Esophagus squamous epithelium (tissue), 5 donors: ENCODE measurements around the gene APBA2. TPM values are rescaled to one million over a fixed set of nuclear protein-coding genes. Genes with fewer than 3 reads are reported as not detected.

Source experiments
- DNase-seq: peaks from one replicate; lab custom pipeline; 2025; lab: John Stamatoyannopoulos, UW
- H3K27ac ChIP-seq, 4 donors: fragments of 200-600 bp; sonication (generic); one replicate each; pipeline ENCODE4 v1.5.1; 2016 to 2019; ENCODE audit warnings: mild to moderate bottlenecking in 1 of 4
- H3K27me3 ChIP-seq, 4 donors: fragments of 200-600 bp; sonication (generic); 1 replicate in 3 of 4; 2 replicates in 1 of 4; pipeline versions ENCODE4 v1.5.1 to v1.6.0; 2017 to 2021; ENCODE audit warnings: antibody characterized with exemption in 1 of 4
- H3K36me3 ChIP-seq, 3 donors: fragments of 200-600 bp; sonication (generic); one replicate each; pipeline ENCODE4 v1.5.1; 2016 to 2019
- H3K4me1 ChIP-seq, 3 donors: fragments of 200-600 bp; sonication (generic); one replicate each; pipeline ENCODE4 v1.5.1; 2017 to 2019
- H3K4me3 ChIP-seq, 4 donors: fragments of 200-600 bp; sonication (generic); 1 replicate in 3 of 4; 2 replicates in 1 of 4; pipeline ENCODE4 v1.5.1; 2016 to 2019; ENCODE audit warnings: mild to moderate bottlenecking in 2 of 4, moderate library complexity in 1 of 4
- H3K9me3 ChIP-seq, 3 donors: fragments of 200-600 bp; sonication (generic); one replicate each; pipeline ENCODE4 v1.5.1; 2016 to 2019
- POLR2A ChIP-seq, 4 donors: fragments of 450-650 bp; IDR thresholded peaks; one replicate each; pipeline ENCODE4 v1.6.1; 2017; ENCODE audit warnings: antibody characterized with exemption in 4 of 4, mild to moderate bottlenecking in 4 of 4, moderate library complexity in 3 of 4
- WGBS, 2 donors: methylation state at CpG; one replicate each; pipeline ENCODE4 v1.1.5; 2018; 5-methylcytosine and 5-hydroxymethylcytosine counted together
- intact Hi-C: fragments of 100-400 bp; cut with DNase I; formaldehyde crosslinking; loops from one replicate; pipeline ENCODE4 v1.15.0; 2022
- total RNA-seq, 4 donors: library from RNA; depleted of rRNA; stranded (reverse); fragments of >200 nt; gene quantifications; one replicate each; pipeline ENCODE4 v1.1.0, GENCODE V29; 2016
- TF ChIP-seq, protein P1 (sequence below), 6 experiments: fragments of 450-650 bp in 4 of 6; fragments of 200-600 bp in 2 of 6; sonication (generic) in 2 of 6; IDR thresholded peaks; one replicate each; pipeline ENCODE4 v1.5.1; 2016 to 2019; ENCODE audit warnings: antibody characterized with exemption in 6 of 6, mild to moderate bottlenecking in 4 of 6, moderate library complexity in 4 of 6
- donor health status: DM: yes; HTN: yes; CAD: no.

APBA2 gene
- total RNA-seq, 4 donors from 2014 or later = 0.82 to 9.9 (median 1.6) TPM

DNA sequence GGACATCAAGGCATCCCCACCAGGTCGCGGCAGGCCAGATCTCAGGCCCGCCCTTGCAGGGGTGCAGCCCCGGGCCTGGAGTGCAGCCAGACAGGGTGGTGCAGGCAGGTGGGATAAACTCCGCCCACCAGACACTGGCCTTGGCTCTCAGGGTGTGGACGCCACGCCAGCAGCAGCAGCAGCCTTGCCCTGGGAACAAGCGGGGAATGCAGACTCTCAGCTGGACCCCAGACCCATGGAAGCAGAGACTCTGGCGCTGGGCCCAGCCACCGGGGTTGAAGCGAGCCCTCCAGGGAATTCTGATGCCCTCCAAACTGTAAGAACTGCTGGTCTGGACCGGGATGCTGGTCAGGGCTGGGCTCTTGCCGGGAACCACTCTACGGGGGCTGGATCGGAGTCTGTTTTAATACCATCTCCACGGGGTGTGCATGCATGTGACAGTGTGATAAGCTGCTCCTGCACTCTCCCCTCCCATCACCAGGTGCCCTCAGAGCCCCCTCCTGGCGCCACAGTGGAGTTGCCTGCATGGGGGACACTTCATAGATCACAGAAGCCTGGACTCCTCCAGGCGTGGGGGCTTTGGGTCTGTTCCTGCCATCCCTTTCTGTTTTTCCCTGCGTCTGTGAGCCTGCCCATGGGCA is 241.2 kb downstream of the APBA2 start:
- TF ChIP-seq, protein P1, sequence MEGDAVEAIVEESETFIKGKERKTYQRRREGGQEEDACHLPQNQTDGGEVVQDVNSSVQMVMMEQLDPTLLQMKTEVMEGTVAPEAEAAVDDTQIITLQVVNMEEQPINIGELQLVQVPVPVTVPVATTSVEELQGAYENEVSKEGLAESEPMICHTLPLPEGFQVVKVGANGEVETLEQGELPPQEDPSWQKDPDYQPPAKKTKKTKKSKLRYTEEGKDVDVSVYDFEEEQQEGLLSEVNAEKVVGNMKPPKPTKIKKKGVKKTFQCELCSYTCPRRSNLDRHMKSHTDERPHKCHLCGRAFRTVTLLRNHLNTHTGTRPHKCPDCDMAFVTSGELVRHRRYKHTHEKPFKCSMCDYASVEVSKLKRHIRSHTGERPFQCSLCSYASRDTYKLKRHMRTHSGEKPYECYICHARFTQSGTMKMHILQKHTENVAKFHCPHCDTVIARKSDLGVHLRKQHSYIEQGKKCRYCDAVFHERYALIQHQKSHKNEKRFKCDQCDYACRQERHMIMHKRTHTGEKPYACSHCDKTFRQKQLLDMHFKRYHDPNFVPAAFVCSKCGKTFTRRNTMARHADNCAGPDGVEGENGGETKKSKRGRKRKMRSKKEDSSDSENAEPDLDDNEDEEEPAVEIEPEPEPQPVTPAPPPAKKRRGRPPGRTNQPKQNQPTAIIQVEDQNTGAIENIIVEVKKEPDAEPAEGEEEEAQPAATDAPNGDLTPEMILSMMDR (IDR thresholded peaks at IDR 0.05) = no peak
- TF ChIP-seq POLR2A (IDR thresholded peaks at IDR 0.05) = no peak

DNA sequence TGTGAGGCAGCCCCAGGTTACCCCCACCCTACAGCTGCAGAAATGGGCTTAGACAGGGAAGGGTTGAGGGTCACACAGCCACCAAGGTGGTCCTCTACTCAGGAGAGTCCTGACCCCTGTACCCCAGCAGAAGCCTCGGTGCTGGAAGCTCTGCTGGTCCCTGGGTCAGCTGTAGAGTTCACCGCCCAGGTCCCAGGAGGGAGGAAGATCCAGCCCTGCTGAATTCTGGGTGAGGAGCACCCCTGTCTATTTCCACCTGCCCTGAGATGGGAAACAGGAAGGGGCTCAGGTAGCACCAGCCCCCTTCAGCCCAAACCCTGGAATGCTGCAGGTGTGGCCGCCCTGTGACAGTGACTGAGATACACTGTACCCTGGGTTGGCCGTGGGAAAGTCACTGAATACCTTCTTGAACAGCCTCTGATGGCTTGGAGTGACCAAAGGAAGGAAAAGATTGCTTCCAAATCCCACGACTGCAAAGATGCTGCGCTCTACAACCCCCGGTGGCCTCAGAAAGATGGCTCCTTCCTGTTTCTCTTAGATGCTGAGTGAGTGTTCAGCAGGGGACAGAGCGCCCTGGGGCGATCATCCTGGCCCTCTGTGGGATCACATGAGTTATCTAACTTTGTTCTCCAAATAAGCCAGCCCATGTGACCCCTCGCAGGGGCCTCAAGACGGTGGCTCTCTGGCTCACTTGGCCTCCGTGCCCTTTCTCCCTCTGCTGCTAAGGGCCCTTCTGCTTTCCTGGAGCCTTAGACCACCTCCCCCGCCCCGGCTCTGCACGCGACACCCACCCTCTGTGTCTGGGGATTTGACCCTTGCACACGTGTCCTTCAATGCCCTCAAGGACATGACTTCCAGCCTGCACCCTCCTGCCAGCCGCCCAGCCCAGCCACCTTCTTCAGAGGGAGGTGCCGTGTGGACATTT is 242.0 kb downstream of the APBA2 start:
- TF ChIP-seq, protein P1 (IDR thresholded peaks at IDR 0.05) = no peak
- TF ChIP-seq POLR2A (IDR thresholded peaks at IDR 0.05) = no peak
- no peak overlapping the region for H3K27ac ChIP-seq
- intact Hi-C loops = loop anchor here (10.0 kb wide), 1 partner anchor 63 kb away; no protein-coding TSS in a partner anchor
- no peaks in the 10 kb centered on the region for H3K36me3 ChIP-seq
- H3K4me3 ChIP-seq = no peak overlapping the region
- no peaks in the 10 kb centered on the region for H3K4me1 ChIP-seq
- WGBS, 2 donors = 74 to 80% methylated on average over 4 to 16 of the region's 19 CpGs
- no peak for DNase-seq
- H3K27me3 ChIP-seq = peaks cover 0 to 41% (median 0%) of the 10 kb centered on the region in 4 donors
- no peaks in the 10 kb centered on the region for H3K9me3 ChIP-seq

More for the DNA sequence above, 241.2 kb downstream of the APBA2 start:
- intact Hi-C loops = loop anchor here (10.0 kb wide), 1 partner anchor 62 kb away; no protein-coding TSS in a partner anchor
- WGBS, 2 donors = 42 to 60% methylated on average over 1 to 4 of the region's 19 CpGs
- Histone ChIP-seq H3K4me3 (no peak overlapping the region), H3K36me3 (no peaks in the 10 kb centered on the region), H3K27me3 (peaks cover 0 to 41% (median 0%) of the 10 kb centered on the region in 4 donors), H3K4me1 (no peaks in the 10 kb centered on the region), H3K9me3 (no peaks in the 10 kb centered on the region), H3K27ac (no peak overlapping the region)
- no peak for DNase-seq

DNA sequence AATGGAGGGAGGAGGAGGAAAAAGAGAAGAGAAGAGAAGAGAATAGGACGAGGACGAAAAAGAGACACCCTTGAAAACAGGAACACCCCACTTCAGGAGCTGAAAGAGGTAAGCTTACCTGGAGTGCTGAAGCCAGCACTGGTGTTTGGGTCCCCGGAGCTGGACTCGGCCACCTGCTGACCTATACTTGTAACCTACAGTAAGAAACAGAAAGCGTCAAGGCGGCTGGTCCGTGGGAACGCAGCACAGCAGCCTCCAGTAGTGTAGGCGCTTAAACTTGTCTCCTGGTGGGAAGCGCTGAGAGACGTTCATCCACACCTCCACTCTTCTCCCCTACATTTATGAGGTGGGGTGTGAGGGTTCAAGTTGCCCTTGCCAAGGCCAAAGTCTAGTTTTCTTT is 242.9 kb downstream of the APBA2 start:
- peaks cover 0 to 41% (median 0%) of the 10 kb centered on the region in 4 donors for H3K27me3 ChIP-seq
- no peak overlapping the region for H3K27ac ChIP-seq
- WGBS, 2 donors = 83 to 84% methylated on average over 11 of the region's 11 CpGs
- no peak for TF ChIP-seq POLR2A (IDR thresholded peaks at IDR 0.05)
- TF ChIP-seq, protein P1 (IDR thresholded peaks at IDR 0.05) = no peak
- intact Hi-C loops = loop anchor here (10.0 kb wide), 1 partner anchor 64 kb away; no protein-coding TSS in a partner anchor
- no peaks in the 10 kb centered on the region for H3K4me1 ChIP-seq
- no peaks in the 10 kb centered on the region for H3K36me3 ChIP-seq
- no peak for DNase-seq
- H3K4me3 ChIP-seq = no peak overlapping the region
- H3K9me3 ChIP-seq = no peaks in the 10 kb centered on the region

DNA sequence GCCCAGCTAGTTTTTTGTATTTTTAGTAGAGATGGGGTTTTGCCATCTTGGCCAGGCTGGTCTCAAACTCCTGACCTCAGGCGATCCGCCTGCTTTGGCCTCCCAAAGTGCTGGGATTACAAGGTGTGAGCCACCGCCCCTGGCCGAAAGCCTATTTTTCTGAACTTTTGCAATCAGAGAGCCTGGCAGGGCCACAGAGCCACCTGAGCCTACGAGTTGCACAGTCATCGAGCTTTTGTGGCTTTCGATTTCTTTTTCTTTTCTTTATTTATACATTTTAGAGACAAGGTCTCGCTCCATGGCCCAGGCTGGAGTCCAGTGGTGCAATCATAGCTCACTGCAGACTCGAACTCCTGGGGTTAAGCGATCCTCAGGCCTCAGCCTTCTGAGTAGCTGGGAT is 243.4 kb downstream of the APBA2 start:
- no peak for DNase-seq
- 80 to 86% methylated on average over 9 of the region's 10 CpGs for WGBS, 2 donors

More for the DNA sequence above, 243.4 kb downstream of the APBA2 start:
- intact Hi-C loops = loop anchor here (10.0 kb wide), 1 partner anchor 64 kb away; no protein-coding TSS in a partner anchor
- Histone ChIP-seq H3K4me1 (no peaks in the 10 kb centered on the region), H3K4me3 (no peak overlapping the region), H3K27ac (no peak overlapping the region), H3K36me3 (no peaks in the 10 kb centered on the region), H3K9me3 (no peaks in the 10 kb centered on the region), H3K27me3 (peaks cover 0 to 41% (median 0%) of the 10 kb centered on the region in 4 donors)
- TF ChIP-seq POLR2A (IDR thresholded peaks at IDR 0.05) = no peak
- TF ChIP-seq, protein P1 (IDR thresholded peaks at IDR 0.05) = no peak
